SH-SY5Y (cell line): ENCODE results near the gene ATXN7L3.

ENCODE experiments used
- GATA2 ChIP-seq: IDR thresholded peaks from 2 replicates; pipeline ENCODE4 v1.6.1; 2011; ENCODE audit warnings: mild to moderate bottlenecking, low read depth, low read length
- GATA3 ChIP-seq: IDR thresholded peaks from 2 replicates; pipeline ENCODE4 v1.6.1; 2011; ENCODE audit warnings: low read depth, mild to moderate bottlenecking, low read length, moderate library complexity

GRCh38 chr17:44209786-44210341, 10.2 kb upstream of the ATXN7L3 start:
- TF ChIP-seq GATA3, result no peak
- no peak for TF ChIP-seq GATA2
